HG03103 (cell line): Measurements from ENCODE around the gene RELN.
"Not testable (repeated sequence)": the region's sequence is repeated elsewhere in the genome, so short reads cannot be mapped to it uniquely, and the experiment has no call there.

Source experiments
- ATAC-seq: cut with Tn5 transposase; IDR thresholded peaks from one replicate; pipeline ENCODE4 v1.9.1; 2021; ENCODE audit warnings: low read depth; ENCODE audit not compliant: unreplicated experiment

Gene RELN

GRCh38 chr7:103989200-103989784 is at the start of gene RELN:
TSS of gene RELN (minus strand) at chr7:103989658. CDS start at chr7:103989356, 302 bp downstream.
- ATAC-seq = no peak

GRCh38 chr7:104038136-104038535 is 48.7 kb upstream of the RELN start:
- ATAC-seq = no peak

- not testable (repeated sequence) for ATAC-seq
Observed at GRCh38 chr7:104036889-104037288, 47.4 kb upstream of the RELN start.

- no peak for ATAC-seq
Observed at GRCh38 chr7:104035351-104035750, 45.9 kb upstream of the RELN start.

DNA sequence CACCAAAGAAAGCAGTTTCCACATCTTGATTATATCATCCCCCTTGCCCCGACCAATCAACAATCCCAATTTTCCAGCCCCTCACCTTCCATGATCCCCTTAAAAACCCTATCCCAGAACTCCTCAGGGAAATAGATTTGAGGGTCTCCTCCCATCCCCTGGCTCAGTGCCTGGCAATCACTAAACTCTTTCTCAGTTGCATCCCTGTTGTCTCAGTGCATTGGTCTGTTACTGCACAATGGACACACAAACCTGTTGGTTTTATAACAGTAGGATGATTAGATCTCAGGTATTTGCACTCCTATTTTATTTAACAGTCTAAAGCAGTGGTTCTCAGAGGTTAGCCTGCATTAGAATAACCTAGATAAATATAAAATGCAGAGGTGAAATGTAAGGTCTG is 45.2 kb upstream of the RELN start:
- ATAC-seq = no peak

- no peak for ATAC-seq
Observed at GRCh38 chr7:104033837-104034236, 44.4 kb upstream of the RELN start.

DNA sequence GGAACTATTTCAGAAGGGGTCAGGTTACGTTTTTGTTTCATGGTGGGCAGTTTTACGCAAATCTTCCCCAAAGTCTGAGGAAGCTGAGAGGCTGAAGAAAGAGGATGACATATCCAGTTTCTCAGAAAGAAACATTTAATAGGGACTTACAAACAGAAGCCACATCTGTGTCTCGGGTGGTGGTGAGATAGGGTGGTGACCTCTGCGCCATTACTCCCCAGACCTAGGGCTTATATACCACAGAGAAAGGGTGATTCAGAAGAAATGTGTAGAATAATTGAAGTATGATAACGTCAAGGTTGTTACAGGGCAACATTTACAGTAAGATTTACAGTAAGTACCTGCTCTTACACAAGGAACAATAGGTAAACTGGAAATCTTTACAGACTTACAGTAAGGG is 43.0 kb upstream of the RELN start:
- ATAC-seq = no peak

DNA sequence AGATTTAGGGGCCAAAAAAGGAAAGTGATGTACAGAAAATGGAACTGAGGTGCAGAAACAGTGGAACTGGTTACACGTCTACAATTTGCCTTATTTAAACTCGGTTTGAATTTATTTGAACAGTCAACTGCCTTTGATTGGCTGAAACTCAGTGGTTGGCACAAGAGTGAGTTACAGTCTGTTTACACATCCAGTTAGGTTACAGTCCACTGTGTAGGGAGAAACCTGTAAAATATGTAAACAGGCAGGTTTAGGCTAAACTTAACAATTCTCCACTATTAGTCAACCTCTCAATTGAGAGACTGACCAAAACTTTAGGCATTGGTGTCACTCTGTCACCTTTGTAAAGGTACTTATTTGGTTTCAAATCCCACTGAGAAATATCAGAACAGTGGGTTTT is 40.3 kb upstream of the RELN start:
- ATAC-seq = no peak

GRCh38 chr7:104024632-104025031 is 35.2 kb upstream of the RELN start:
- ATAC-seq = no peak

GRCh38 chr7:104023100-104023499 is 33.6 kb upstream of the RELN start:
- ATAC-seq = no peak

GRCh38 chr7:104018425-104018824 is 29.0 kb upstream of the RELN start:
- ATAC-seq = no peak

GRCh38 chr7:104017001-104017400 is 27.5 kb upstream of the RELN start:
- ATAC-seq = no peak

DNA sequence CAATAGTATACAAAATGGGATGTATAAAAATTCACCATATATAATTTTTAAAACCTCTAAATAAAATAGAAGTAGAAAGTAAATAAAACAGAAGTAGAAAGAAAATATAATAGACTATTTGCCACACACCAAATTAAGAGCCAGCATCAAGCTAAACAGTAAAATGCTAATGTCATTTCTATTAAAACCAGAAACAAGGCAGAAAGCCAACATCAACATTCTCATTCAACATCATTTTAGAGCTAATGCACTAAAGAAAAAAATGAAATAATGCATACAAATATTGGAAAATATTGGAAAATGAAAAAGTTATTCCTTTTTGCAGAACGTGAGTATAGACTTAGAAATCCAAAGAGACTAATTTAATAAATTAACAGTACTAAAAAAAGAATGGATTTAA is 23.4 kb upstream of the RELN start:
- no peak for ATAC-seq

DNA sequence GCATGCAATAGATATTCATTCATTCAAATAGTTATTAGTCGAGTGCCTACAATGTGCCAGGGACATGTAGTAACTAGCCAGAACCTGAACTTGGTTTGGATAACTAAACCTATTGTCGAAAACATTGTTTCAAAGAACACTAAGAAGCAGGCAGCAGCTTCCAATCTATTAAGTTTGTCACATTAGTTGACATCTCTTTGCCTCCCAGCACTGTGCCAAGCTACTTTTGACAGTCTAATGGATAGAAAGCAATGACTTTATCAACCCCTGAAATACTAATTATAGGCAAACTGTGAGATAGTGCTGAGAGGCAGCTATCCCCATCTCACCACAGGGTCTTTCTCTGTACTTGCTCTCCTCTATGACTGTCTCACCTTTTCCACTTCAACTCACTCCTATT is 22.4 kb upstream of the RELN start:
- no peak for ATAC-seq

DNA sequence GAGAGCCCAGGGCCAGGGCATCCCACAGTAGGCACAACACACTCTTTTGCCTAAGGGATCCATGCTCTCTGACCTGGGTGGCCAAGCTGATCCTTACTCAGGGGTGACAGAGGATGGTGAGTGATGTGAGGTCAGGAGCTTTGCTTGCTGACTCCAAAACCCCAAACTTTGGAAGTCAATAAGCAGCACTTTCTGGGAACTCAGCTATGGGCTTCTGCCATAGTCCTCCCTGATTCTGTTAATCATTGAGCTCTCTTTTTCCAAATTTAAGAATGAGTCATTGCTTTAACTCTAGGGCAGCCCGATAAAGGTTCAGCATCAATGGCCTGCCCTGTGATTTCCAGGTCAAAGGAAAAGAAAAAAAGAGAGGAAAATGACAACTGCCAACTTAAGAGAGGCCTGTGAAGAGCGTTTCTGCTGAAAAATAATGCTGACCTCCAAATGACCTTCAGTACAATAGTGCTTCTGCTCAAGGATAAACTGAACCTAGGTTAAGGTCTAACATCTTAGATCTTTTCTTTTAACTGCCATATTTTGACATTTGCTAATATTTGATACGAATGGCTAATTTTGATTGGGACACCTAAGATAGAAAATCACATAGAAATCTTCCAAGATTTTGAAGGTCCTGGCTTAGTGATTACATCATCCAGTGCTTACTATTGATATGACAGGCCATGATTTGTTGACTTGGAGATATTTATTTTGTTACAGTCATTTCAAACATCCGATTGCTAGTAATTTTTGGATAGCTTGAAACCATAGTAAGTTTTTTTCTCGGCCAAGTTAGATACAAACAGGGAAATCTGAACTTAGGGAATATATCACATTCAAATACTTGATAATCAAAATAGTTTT is 20.8 kb upstream of the RELN start:
- ATAC-seq = no peak

DNA sequence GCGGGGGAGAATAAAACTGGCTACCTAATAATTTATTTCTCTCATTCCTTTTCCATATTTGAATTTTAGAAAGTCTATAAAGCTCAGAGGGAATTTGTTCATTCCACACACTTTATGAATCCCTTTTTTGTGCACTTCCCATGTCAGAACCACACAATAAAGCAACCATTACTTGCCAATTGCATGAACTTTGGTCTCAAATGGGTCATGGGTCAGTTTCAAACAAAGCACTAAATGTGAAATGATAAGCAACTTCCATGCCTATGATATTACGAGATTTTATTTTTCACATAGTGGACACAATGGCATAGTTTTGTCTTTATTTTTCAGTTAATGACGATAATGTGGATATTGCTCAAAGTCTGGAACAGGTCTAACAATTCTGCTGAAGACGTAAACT is 18.6 kb upstream of the RELN start:
- no peak for ATAC-seq

- ATAC-seq = no peak
Observed at GRCh38 chr7:104007614-104008013, 18.2 kb upstream of the RELN start.

DNA sequence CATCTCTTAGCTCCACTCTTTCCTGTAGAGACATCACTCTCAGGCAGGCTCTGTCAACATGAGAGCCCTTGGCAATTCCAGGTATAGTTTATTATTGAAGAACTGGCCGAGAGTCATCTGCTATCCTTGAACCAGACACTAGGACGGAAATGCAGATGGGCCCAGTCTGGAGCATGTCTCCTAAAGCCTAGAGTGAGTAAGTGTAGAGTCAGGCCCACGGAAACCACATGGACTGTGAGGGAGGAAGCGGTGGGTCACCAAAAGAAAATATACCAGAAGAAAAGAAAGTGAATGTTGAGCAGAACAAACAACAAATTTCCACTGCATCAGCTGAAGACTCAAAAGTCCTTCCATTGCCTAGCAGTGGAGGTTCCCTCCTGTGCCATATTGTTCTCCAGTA is 15.7 kb upstream of the RELN start:
- no peak for ATAC-seq

GRCh38 chr7:103996639-103997038 is 7.2 kb upstream of the RELN start:
- no peak for ATAC-seq

DNA sequence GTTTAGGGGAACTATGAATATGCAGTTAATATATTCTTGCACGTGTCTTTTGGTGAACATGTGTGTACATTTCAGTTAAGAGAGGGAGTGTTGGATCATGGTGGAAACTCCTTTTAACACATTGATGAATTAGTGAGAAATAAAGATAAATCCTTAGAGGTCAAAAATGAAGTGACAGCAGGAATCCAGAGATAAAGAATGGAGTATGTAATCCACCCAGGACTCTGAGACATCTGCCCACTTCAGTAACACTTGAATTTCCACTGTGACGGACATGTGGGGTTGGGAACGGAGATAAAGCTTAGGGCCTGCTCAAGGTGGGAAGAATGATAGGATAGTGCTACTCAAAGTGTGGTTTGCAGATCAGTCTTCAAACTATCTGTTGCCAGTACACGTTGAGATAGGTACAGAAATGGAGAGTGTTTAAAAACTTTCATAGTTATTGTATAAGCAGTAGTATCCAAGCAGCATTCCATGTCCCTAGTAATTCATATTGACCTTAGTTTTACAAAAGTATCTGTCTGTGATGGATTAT is 6.6 kb upstream of the RELN start:
- ATAC-seq = no peak

- no peak for ATAC-seq
Observed at GRCh38 chr7:103995554-103995953, 6.1 kb upstream of the RELN start.

GRCh38 chr7:103993551-103993950 is 4.1 kb upstream of the RELN start:
- ATAC-seq = no peak
